ENCODE measurements around the gene PXN. TPM values are rescaled to one million over a fixed set of nuclear protein-coding genes. Genes with fewer than 3 reads are reported as not detected.

PXN gene
- total RNA-seq, 1 donor from 2014 or later = 29.5 TPM

GRCh38 chr12:120264086-120264903 lies 1.2 kb downstream of the PXN start:
- Histone ChIP-seq H3K27me3 (ENCODE audit: control insufficient read depth, insufficient read depth, low read length) (no peaks in the 10 kb centered on the region), H3K36me3 (ENCODE audit: control insufficient read depth, insufficient read depth, low read length) (peaks cover 9% of the 10 kb centered on the region), H3K4me3 (ENCODE audit: low read depth, low read length) (peak overlapping the region; percentile 90)
- FAIRE-seq (no peak), DNase-seq (ENCODE audit: low read depth) (peak; percentile 92)
- TF ChIP-seq CTCF (IDR thresholded peaks at IDR 0.05; ENCODE audit: insufficient read depth, low read length, severe bottlenecking) = no peak

GRCh38 chr12:120263748-120264085 lies 1.8 kb downstream of the PXN start:
- FAIRE-seq = no peak
- H3K36me3 ChIP-seq (ENCODE audit: control insufficient read depth, insufficient read depth, low read length) = peaks cover 9% of the 10 kb centered on the region

GRCh38 chr12:120262852-120263747 lies 2.4 kb downstream of the PXN start:
- DNase-seq (ENCODE audit: low read depth) = no peak
- TF ChIP-seq CTCF (IDR thresholded peaks at IDR 0.05; ENCODE audit: insufficient read depth, low read length, severe bottlenecking) = no peak
- no peak for FAIRE-seq
- H3K36me3 ChIP-seq (ENCODE audit: control insufficient read depth, insufficient read depth, low read length) = peaks cover 9% of the 10 kb centered on the region
- H3K27me3 ChIP-seq (ENCODE audit: control insufficient read depth, insufficient read depth, low read length) = no peaks in the 10 kb centered on the region
- H3K4me3 ChIP-seq (ENCODE audit: low read depth, low read length) = peak overlapping the region; percentile 90

More at GRCh38 chr12:120263748-120264085, 1.8 kb downstream of the PXN start:
- no peak for TF ChIP-seq CTCF (IDR thresholded peaks at IDR 0.05; ENCODE audit: insufficient read depth, low read length, severe bottlenecking)
- no peak for DNase-seq (ENCODE audit: low read depth)
- Histone ChIP-seq H3K27me3 (ENCODE audit: control insufficient read depth, insufficient read depth, low read length) (no peaks in the 10 kb centered on the region), H3K4me3 (ENCODE audit: low read depth, low read length) (peak overlapping the region; percentile 90)

- no peaks in the 10 kb centered on the region for H3K27me3 ChIP-seq (ENCODE audit: control insufficient read depth, insufficient read depth, low read length)
- TF ChIP-seq CTCF (IDR thresholded peaks at IDR 0.05; ENCODE audit: insufficient read depth, low read length, severe bottlenecking) = no peak
- DNase-seq (ENCODE audit: low read depth) (peak; percentile 96), FAIRE-seq (peak; percentile 93)
- peak overlapping the region; percentile 90 for H3K4me3 ChIP-seq (ENCODE audit: low read depth, low read length)
- peaks cover 9% of the 10 kb centered on the region for H3K36me3 ChIP-seq (ENCODE audit: control insufficient read depth, insufficient read depth, low read length)
Measured at GRCh38 chr12:120261951-120262851, 3.3 kb downstream of the PXN start.

- TF ChIP-seq CTCF (IDR thresholded peaks at IDR 0.05; ENCODE audit: insufficient read depth, low read length, severe bottlenecking) = no peak
- peaks cover 9% of the 10 kb centered on the region for H3K36me3 ChIP-seq (ENCODE audit: control insufficient read depth, insufficient read depth, low read length)
- no peaks in the 10 kb centered on the region for H3K27me3 ChIP-seq (ENCODE audit: control insufficient read depth, insufficient read depth, low read length)
- DNase-seq (ENCODE audit: low read depth) = no peak
- FAIRE-seq = no peak
- H3K4me3 ChIP-seq (ENCODE audit: low read depth, low read length) = no peak overlapping the region
Measured at GRCh38 chr12:120260607-120261006, 4.9 kb downstream of the PXN start.
